ENCODE measurements around the gene GCC1.

GRCh38 chr7:127535546-127536393, 49.6 kb downstream of the GCC1 start:
- no peak for TF ChIP-seq POLR2A (IDR thresholded peaks at IDR 0.05)
- TF ChIP-seq CTCF (IDR thresholded peaks at IDR 0.05) = no peak
- no peak for TF ChIP-seq POLR2AphosphoS5 (IDR thresholded peaks at IDR 0.05)

All from prostate gland (tissue), 2 donors.